T follicular helper cell (primary cell): Measurements from ENCODE around the gene CDH4.

Source experiments
- DNase-seq: peaks from one replicate; pipeline ENCODE4 v3.0.0-alpha.2; 2020; ENCODE audit warnings: low read depth

CDH4 gene

GRCh38 chr20:61756966-61757677, 505.1 kb downstream of the CDH4 start:
- DNase-seq: no peak

- DNase-seq: no peak
These were observed 505.9 kb downstream of the CDH4 start for GRCh38 chr20:61757678-61758563.

DNA sequence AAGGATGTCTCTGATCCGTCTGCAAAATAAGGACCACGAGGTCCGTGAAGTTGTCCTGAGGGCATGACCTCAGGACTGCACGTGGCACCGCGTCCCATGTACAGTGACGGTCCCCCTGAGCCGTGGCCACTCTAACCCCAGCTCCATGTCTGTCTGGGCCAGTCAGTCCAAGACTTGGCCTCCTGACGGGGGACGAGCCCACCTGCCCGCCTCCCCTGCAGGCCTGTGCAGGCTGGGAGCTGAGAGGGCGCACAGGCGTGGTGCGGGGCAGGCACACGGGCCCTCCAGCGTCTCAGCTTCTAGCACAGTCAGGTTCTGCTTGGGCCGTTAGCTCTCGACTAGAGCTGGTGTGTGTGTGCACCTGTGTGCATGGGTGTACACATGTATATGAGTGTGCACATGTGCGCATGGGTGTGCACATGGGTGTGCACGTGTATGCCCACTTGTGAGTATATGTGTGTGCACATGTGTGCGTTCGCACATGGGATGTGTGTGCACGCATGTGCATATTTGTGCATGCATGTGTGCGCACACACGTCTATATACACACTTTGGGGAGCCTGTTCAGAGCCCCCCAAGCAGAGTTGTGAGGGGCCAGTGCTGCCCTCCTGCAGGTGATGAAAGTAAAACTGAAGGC, 506.6 kb downstream of the CDH4 start:
- no peak for DNase-seq

- DNase-seq: no peak
These were observed 507.4 kb downstream of the CDH4 start for GRCh38 chr20:61759286-61760065.

- DNase-seq: no peak
These were observed 508.3 kb downstream of the CDH4 start for GRCh38 chr20:61760321-61760720.

- no peak for DNase-seq
These were observed 508.7 kb downstream of the CDH4 start for GRCh38 chr20:61760731-61761130.

DNA sequence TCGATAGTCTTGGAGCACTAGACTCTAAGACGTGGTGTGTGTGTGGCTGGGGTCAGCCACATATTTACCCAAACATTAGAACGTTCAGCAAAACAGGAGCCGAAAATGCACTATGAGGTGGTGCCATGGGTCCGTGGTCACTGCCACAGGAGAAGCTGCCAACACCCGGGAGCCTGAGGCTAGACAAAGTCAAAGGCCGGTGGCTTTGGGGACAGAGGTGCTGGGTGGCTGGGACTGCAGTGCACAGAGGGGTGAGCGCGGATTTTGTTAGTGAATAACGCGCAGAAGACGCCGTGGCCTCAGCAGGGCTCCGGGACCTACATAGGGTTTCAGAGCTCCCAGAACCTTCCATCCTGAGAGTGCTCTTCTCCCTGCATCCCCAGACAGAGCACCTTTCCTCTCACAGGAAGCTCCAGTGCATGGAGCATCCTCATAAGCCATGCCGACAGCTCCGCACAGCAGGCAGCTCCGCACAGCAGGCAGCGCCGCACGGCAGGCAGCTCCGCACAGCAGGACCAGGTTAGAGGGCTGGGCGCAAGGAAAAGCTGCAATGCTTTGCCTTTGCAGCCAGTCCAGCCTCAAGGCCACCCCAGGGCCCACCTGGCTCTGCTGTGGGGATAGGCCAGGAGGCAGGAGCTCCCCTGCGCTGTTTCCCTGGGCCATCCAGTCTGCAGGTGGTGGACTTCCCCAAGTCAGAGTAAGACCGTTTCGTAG, 509.5 kb downstream of the CDH4 start:
- no peak for DNase-seq

DNA sequence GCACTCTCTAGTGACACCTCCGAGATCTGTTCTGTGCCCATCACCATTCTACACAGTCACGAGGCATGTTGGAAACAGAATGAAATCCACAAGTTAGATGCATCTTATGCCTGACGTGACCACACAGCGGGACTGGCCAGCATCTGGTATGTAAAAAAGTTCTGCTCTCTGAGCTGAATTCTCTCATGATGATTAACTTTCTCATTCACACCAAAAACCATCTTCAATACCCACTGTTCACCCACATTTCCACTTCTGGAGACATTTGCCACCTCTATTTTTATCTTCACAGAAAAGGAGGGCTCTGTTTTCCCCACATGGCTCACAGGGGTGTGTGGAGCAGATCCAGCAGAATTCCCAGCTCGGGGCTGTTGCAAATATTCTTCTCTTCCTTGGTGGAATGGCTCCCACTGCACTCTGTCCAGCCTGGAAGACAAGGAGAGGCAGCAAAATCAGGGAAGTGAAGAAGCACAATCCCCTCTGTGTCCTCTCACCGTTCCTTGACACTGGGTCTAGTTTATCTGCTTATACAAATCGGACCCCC, 510.2 kb downstream of the CDH4 start:
- no peak for DNase-seq

- DNase-seq: no peak
These were observed 511.1 kb downstream of the CDH4 start for GRCh38 chr20:61762886-61763739.

DNA sequence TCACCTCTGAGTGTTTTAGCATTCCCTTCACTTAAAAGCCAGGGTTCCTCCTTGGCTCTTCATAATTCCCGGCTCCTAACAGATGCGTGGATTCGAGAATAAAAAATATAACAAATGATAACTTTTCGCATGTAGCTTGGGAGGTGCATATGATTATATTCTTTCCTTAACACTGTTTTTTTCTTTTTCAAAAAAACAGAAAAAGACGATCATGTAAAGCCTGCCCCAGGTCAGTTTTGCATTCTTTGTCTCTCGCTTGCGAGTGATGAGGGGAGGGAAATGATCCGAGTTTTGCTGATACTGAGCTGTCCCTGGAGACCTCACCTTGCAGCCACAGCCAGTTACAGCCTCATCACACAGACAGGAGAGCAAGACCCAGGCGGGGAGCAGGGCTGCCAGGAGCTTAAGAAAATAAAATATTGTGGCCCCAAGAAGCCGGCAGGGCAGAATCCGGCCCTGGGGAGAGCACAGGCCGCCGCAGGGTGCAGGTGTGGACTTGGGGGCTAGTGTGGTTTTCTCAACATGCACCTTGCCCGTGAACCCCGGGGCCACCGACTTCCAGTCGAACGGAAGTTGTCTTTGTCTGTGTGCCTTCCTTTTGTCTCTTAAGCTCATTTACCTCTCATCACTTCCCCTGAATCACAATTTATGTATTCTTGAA, 511.8 kb downstream of the CDH4 start:
- no peak for DNase-seq

GRCh38 chr20:61764471-61765025, 512.5 kb downstream of the CDH4 start:
- no peak for DNase-seq

GRCh38 chr20:61765081-61765870, 513.2 kb downstream of the CDH4 start:
- no peak for DNase-seq

- DNase-seq: no peak
These were observed 514.0 kb downstream of the CDH4 start for GRCh38 chr20:61765871-61766654.

DNA sequence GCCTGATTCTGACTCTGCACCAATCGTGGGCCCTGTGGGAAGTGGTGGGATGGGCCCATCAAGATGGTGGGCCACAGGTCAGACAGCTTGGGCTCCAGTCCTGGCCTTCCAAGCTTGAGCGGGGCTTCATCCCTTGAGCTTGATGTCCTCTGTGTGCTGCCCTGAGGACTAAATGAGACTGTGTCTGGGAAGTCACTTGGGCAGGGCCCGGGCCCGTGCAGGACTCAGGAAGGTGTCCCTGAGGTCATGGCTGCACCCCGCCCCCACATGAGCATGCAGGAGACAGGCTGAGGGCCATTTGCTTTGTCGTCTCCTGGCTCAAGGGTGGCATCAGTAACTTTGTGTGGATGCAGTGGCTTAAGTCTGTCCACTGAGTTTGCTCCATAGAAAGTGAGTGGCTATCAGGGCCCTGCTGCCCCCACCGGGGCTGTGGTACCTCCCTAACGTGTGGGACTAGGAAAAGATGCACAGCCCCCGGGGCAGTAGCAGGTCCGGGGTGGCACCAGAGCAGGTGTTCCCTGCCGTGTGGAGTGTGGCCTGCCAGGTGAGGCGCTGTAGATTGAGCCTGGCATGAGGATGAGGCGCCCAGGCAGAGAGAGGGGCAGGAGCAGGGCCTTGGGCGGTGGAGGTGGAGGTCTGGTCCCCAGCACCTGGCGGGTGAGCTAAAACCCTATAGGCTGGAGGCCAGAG, 515.0 kb downstream of the CDH4 start:
- no peak for DNase-seq

- no peak for DNase-seq
These were observed 515.9 kb downstream of the CDH4 start for GRCh38 chr20:61767761-61768494.

DNA sequence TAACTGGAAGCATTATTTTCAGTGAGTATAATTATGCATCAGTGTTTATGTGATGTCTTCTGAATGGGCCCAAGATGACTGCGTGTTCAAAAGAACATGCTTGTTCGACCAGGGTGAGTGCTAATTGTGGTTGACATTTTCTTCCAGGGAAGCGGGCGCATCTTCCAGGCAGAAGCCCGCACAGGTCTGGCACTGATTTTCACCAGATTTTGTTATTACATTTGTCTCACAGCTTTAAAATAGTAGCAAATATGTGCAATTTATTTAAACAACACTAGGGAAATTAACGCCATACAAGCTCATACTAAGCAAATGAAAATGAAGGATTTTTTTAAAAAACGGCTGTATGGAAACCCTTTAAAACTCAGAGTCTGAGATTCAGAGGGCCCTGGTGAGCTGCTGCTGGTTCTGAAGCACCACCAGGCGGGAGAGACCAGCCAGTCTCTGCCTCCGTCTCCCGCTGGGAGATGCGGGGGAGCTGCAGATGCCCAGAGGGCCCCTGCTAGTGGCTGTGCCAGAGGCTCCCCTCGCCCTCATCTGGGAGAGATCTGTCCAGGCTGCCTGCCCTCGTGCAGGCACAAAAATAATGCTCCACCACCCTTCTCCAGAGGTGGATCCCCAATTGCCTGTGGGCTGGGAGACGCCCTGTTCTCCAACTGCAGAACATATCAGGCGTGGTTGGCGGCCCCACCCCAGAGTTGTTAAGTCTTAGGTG, 516.7 kb downstream of the CDH4 start:
- DNase-seq: no peak
